NCI-H1105 (cell line): ENCODE measurements around the gene OIP5.
"Not testable (repeated sequence)": the region's sequence is repeated elsewhere in the genome, so short reads cannot be mapped to it uniquely, and the experiment has no call there.

Source experiments
- DNase-seq: peaks from one replicate; lab custom pipeline; 2025; lab: John Stamatoyannopoulos, UW

The OIP5 gene

GRCh38 chr15:41301587-41301986, 30.8 kb downstream of the OIP5 start:
- DNase-seq: no peak

DNA sequence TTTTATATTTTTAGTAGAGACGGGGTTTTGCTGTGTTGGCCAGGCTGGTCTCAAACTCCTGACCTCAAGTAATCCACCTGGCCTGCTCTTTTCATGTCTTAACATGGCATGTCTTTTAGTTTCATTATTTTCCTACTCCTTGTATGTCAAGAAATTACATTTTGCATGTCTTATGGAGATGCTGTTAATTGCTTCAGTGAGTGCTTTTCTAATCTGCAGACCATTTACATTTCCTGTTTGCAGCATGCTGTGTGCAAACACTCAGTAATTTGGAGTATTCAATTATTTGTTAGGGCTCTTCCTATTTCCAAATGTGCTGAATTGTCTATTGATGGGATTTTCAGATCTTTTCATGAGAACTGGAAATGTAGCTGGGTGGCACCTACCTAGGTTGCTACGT, 31.3 kb downstream of the OIP5 start:
- DNase-seq: not testable (repeated sequence)

GRCh38 chr15:41292521-41292920, 39.9 kb downstream of the OIP5 start:
- DNase-seq: no peak

GRCh38 chr15:41291065-41291631, 41.2 kb downstream of the OIP5 start:
- DNase-seq: no peak

- no peak for DNase-seq
Observed at GRCh38 chr15:41289953-41290352, 42.4 kb downstream of the OIP5 start.

- no peak for DNase-seq
Observed at GRCh38 chr15:41288464-41288863, 43.9 kb downstream of the OIP5 start.

DNA sequence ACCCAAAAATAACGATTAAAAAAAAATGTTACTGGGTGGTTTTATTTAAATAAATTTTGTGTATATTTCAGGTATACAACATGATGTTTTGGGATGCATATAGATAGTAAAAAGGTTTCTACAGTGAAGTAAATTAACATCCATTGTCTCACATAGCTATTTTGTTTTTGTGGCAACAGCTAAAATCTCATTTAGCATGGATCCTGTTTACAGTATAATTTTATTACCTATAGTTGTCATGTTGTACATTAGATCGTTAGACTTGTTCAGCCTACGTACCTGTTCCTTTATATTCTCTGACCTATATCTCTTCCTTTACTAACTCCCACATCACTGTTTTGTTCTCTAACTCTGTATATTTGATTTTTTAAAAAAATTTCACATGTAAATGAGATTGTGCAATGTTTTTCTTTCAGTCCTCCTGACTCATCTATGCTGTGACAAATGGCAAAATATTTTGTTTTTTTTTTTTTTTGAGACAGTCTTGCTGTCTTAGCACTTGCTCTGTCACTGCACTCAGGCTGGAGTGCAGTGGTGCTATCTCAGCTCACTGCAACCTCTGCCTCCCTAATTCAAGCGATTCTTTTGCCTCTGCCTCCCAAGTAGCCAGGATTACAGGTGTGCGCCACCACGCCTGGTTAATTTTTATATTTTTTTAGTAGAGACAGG, 45.6 kb downstream of the OIP5 start:
- DNase-seq: no peak

- no peak for DNase-seq
Observed at GRCh38 chr15:41285285-41285684, 47.1 kb downstream of the OIP5 start.

DNA sequence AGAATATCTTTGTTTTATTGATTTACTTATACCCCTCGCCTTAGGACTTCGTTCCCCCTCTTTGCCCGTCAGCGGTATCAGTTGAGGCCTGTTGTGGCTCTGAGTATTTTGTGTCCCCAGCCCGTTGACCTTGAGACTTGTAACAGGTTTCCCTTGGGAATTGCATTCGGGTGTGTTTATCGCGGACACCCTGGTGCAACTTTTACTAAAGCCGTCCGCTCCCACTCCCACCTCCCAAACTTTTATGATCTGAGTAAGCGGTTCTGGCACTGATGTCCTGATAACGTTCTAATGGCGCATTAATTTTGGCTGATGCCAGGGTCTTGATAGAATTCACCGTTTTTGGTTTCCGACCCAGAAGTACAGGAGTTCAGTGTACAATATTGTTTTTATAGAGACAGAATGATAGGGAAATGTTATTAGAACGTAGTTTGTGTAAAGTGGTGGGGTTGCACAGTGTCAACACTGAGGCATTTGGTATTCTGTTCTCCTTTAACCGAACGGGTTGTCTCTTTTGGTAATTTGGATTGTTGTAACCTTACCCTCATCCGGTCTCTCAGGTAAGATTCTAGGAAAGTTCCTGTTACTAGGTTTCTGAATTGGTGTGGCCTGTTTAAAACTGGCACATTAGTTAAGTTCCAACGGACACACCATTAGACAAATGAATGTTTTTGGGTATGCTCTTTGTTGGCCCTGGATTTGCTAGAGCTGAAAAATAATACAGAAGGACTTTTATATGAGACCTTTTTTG, 47.8 kb downstream of the OIP5 start:
- no peak for DNase-seq

- DNase-seq: peak; percentile 92
Observed at GRCh38 chr15:41283653-41284426, 48.6 kb downstream of the OIP5 start.

- DNase-seq: not testable (repeated sequence)
Observed at GRCh38 chr15:41282980-41283652, 49.3 kb downstream of the OIP5 start.

- DNase-seq: not testable (repeated sequence)
Observed at GRCh38 chr15:41282436-41282835, 50.0 kb downstream of the OIP5 start.

GRCh38 chr15:41281236-41281635, 51.2 kb downstream of the OIP5 start:
- DNase-seq: no peak

- no peak for DNase-seq
Observed at GRCh38 chr15:41279535-41280283, 52.7 kb downstream of the OIP5 start.

DNA sequence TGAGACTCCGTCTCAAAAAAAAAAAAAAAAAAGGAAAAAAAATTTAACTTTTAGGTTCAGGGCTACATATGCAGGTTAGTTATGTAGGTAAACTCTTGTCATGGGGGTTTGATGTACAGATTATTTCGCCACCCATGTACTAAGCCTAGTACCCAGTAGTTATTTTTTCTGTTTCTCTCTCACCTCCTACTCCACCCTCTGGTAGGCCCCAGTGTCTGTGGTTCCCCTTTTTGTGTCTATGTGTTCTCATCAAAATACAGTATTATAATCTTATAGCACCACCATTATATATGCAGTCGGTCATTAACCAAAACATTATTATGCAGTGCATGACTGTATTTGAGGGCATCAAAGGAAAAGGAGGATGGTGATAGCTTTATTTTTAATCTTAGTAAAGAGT, 54.1 kb downstream of the OIP5 start:
- DNase-seq: no peak

DNA sequence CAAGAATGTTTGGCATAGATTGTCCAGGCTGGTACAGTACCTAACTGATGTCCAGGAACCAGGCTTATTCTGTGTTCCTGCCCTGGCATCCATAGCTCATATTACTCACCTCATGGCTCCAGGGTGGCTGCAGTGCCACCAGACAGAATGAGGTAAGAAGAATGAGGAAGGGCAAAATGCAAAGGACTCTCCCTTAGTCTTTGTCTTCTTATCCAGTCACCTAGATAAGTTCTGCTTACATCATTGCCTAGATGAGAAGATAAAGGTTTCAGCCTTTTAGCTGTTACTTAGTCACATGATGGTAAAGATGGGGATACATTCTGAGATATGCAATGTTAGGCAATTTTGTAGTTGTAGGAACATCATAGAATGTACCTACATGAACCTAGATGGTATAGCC, 55.6 kb downstream of the OIP5 start:
- DNase-seq: no peak

DNA sequence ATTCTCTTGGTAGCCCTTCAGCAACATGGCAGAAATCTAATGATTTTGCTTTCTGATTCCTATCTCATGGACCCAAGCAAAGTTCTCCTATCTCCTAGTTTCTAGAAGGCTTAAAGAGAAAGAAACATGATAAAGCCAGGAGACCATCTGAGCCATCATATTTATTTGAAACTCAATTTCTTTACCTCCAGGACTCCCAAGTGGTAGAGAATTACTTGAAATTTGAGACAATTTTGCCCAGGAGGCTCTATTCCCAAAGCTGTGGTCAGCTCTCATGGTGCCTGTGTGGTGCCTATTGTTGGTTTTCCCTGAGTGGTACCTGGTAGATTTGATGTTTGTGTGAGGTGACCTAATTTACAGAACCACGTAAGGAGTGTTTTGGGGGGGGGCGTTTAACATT, 62.5 kb downstream of the OIP5 start:
- DNase-seq: no peak

DNA sequence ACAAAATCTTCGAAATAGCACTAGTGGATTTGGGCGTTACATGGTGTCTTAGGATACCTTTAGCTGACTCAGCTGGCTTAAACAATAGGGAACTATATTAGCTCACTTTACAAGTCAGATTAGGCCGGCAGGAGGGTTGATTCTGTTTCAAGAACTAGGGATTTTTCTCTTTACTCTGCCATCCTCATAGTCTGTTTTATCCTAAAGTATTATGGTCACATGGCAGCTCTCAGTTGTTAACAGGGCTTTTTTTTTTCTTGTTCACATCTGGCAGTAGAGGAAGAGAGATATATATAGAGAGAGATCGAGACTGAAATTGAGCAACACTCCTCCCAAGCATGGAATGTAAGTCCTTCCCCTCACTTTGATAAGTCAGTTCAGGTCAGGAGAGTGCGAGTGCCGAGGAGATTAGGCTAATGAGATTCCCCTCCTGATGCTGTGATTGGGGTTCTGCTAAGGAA, 68.5 kb downstream of the OIP5 start:
- no peak for DNase-seq

GRCh38 chr15:41262571-41262970, 69.8 kb downstream of the OIP5 start:
- DNase-seq: no peak

GRCh38 chr15:41260924-41261323, 71.5 kb downstream of the OIP5 start:
- not testable (repeated sequence) for DNase-seq

GRCh38 chr15:41259546-41260189, 72.7 kb downstream of the OIP5 start:
- no peak for DNase-seq
